MCF 10A (cell line): Measurements from ENCODE around the gene SETD1B. TPM values are rescaled to one million over a fixed set of nuclear protein-coding genes. Genes with fewer than 3 reads are reported as not detected.
"Not testable (repeated sequence)": the region's sequence is repeated elsewhere in the genome, so short reads cannot be mapped to it uniquely, and the experiment has no call there.

Source experiments
- BruUV-seq: library from RNA; stranded (reverse); fragments of 400-500 nt; replicated peaks from 2 replicates; lab custom pipeline; 2021; lab: Mats Ljungman, UMichigan
- CTCF ChIA-PET: fragments of 300-600 bp; sonication (Branson Sonifier 250); formaldehyde crosslinking; extraction: SDS; loops from one replicate; lab custom pipeline; 2021; ENCODE audit warnings: antibody characterized with exemption, inconsistent platforms; lab: Yijun Ruan, JAX
- POLR2A ChIA-PET: fragments of 300-600, 350-650 bp; sonication (Branson Sonifier 250); formaldehyde crosslinking; extraction: SDS; loops from one replicate; lab custom pipeline; 2020; ENCODE audit warnings: antibody characterized with exemption, inconsistent platforms; lab: Yijun Ruan, JAX
- DNase-seq: peaks from one replicate; pipeline ENCODE4 v3.0.0-alpha.2; 2018; ENCODE audit not compliant: unreplicated experiment
- H3K27ac Mint-ChIP-seq: one replicate; pipeline ENCODE4 v1.8.0; 2022; ENCODE audit warnings: mild to moderate bottlenecking, low read depth, mixed read lengths; ENCODE audit not compliant: unreplicated experiment
- H3K27me3 Mint-ChIP-seq: one replicate; pipeline ENCODE4 v1.8.0; 2022; ENCODE audit warnings: mixed read lengths; ENCODE audit not compliant: insufficient read depth, unreplicated experiment
- H3K36me3 Mint-ChIP-seq: one replicate; pipeline ENCODE4 v1.8.0; 2022; ENCODE audit warnings: mild to moderate bottlenecking, moderate library complexity, mixed read lengths; ENCODE audit not compliant: insufficient read depth, unreplicated experiment
- H3K4me1 Mint-ChIP-seq: one replicate; pipeline ENCODE4 v1.8.0; 2022; ENCODE audit warnings: mixed read lengths; ENCODE audit not compliant: insufficient read depth, unreplicated experiment
- H3K4me3 Mint-ChIP-seq: one replicate; pipeline ENCODE4 v1.8.0; 2022; ENCODE audit warnings: mild to moderate bottlenecking, moderate library complexity, mixed read lengths; ENCODE audit not compliant: unreplicated experiment
- H3K9me3 Mint-ChIP-seq: one replicate; pipeline ENCODE4 v1.8.0; 2022; ENCODE audit warnings: mixed read lengths; ENCODE audit not compliant: unreplicated experiment
- CTCF ChIP-seq: fragments of 200-600 bp; IDR thresholded peaks from one replicate; pipeline ENCODE4 v1.8.0; 2022; ENCODE audit warnings: antibody characterized with exemption, mild to moderate bottlenecking; ENCODE audit not compliant: unreplicated experiment
- intact Hi-C: fragments of 100-400 bp; cut with micrococcal nuclease; formaldehyde crosslinking; loops from 2 replicates; pipeline ENCODE4 v1.14.1; 2022
- total RNA-seq: library from RNA; stranded (reverse); gene quantifications from 2 replicates; pipeline ENCODE4 v1.2.3, GENCODE V29; 2022

The SETD1B gene
- total RNA-seq, 1 experiment from 2014 or later: 19.7 TPM

GRCh38 chr12:121789233-121789781 lies 14.5 kb upstream of the SETD1B start:
- no peak for DNase-seq
- intact Hi-C loops: no loop called here
- POLR2A ChIA-PET: interaction anchor here (9.2 kb wide), 1 partner anchor 8 kb away, joined by 167 read pairs; the partner anchor contains the start of gene RHOF
- CTCF ChIA-PET: interaction anchor here (0.6 to 10.6 kb wide), 2 partner anchors 9 to 209 kb away, joined by 3 to 301 read pairs; no protein-coding TSS in a partner anchor
- TF ChIP-seq CTCF: no peak
- Mint-ChIP-seq H3K4me3 (no peak overlapping the region), H3K9me3 (no peaks in the 10 kb centered on the region), H3K36me3 (peaks cover 8% of the 10 kb centered on the region), H3K4me1 (peaks cover 36% of the 10 kb centered on the region), H3K27ac (no peak overlapping the region), H3K27me3 (no peaks in the 10 kb centered on the region)
- no TSS peak for BruUV-seq

- DNase-seq: peak; percentile 47
- peaks cover 14% of the 10 kb centered on the region for H3K36me3 Mint-ChIP-seq
- H3K27ac Mint-ChIP-seq: no peak overlapping the region
- POLR2A ChIA-PET: interaction anchor here (9.2 to 13.9 kb wide), 2 partner anchors 7 to 18 kb away, joined by 167 to 344 read pairs; partner anchors contain the start of genes RHOF and SETD1B
- CTCF ChIA-PET: interaction anchor here (0.6 to 10.6 kb wide), 4 partner anchors 10 to 208 kb away, joined by 3 to 390 read pairs (median 152); partner anchors contain the start of gene SETD1B
- no peaks in the 10 kb centered on the region for H3K9me3 Mint-ChIP-seq
- no TSS peak for BruUV-seq
- peaks cover 43% of the 10 kb centered on the region for H3K4me1 Mint-ChIP-seq
- intact Hi-C loops: loop anchor here (10.0 kb wide), 2 partner anchors 235 to 405 kb away; partner anchors contain the start of gene BCL7A
- no peaks in the 10 kb centered on the region for H3K27me3 Mint-ChIP-seq
- TF ChIP-seq CTCF: no peak
- no peak overlapping the region for H3K4me3 Mint-ChIP-seq
These were observed 13.7 kb upstream of the SETD1B start for GRCh38 chr12:121789800-121790728.

GRCh38 chr12:121790785-121791184 lies 13.0 kb upstream of the SETD1B start:
- intact Hi-C loops: loop anchor here (10.0 kb wide), 2 partner anchors 234 to 404 kb away; partner anchors contain the start of gene BCL7A
- H3K27me3 Mint-ChIP-seq, H3K9me3 Mint-ChIP-seq, BruUV-seq, DNase-seq, H3K27ac Mint-ChIP-seq, H3K4me3 Mint-ChIP-seq: not testable (repeated sequence)
- ChIA-PET POLR2A (interaction anchor here (0.8 to 13.9 kb wide), 4 partner anchors 6 to 97 kb away, joined by 5 to 344 read pairs (median 89); partner anchors contain the start of genes SETD1B and TMEM120B), CTCF (interaction anchor here (0.6 to 10.6 kb wide), 6 partner anchors 11 to 185 kb away, joined by 3 to 390 read pairs (median 3); partner anchors contain the start of gene SETD1B)
- H3K4me1 Mint-ChIP-seq: peaks cover 47% of the 10 kb centered on the region
- peaks cover 17% of the 10 kb centered on the region for H3K36me3 Mint-ChIP-seq

- CTCF ChIA-PET: interaction anchor here (0.6 to 10.6 kb wide), 10 partner anchors 12 to 980 kb away, joined by 3 to 390 read pairs (median 37); partner anchors contain the start of gene SETD1B
- no peak for TF ChIP-seq CTCF
- POLR2A ChIA-PET: interaction anchor here (0.6 to 13.9 kb wide), 7 partner anchors 7 to 157 kb away, joined by 3 to 344 read pairs (median 11); partner anchors contain the start of genes PSMD9, SETD1B and TMEM120B
- DNase-seq: peak; percentile 44
- Mint-ChIP-seq H3K27me3 (no peaks in the 10 kb centered on the region), H3K27ac (no peak overlapping the region), H3K4me1 (peaks cover 39% of the 10 kb centered on the region), H3K9me3 (no peaks in the 10 kb centered on the region), H3K36me3 (peaks cover 10% of the 10 kb centered on the region), H3K4me3 (peak overlapping the region; percentile 36)
- BruUV-seq: no TSS peak
- intact Hi-C loops: loop anchor here (10.0 kb wide), 2 partner anchors 233 to 403 kb away; partner anchors contain the start of gene BCL7A
These were observed 11.9 kb upstream of the SETD1B start for GRCh38 chr12:121791671-121792551.
